CD4-positive, alpha-beta T cell treated with Interleukin-15 for 4 hours (primary cell): Measurements from ENCODE around the gene POLD4.

Source experiments
- DNase-seq: peaks from one replicate; pipeline ENCODE4 v3.0.0-alpha.2; 2020; ENCODE audit warnings: low spot score

POLD4 gene

GRCh38 chr11:67314218-67314617 is 39.1 kb downstream of the POLD4 start:
- DNase-seq, result no peak

GRCh38 chr11:67313125-67313890 is 40.0 kb downstream of the POLD4 start:
- no peak for DNase-seq

- peak; percentile 53 for DNase-seq
These were observed 40.9 kb downstream of the POLD4 start for GRCh38 chr11:67312187-67313021.

- no peak for DNase-seq
These were observed 41.7 kb downstream of the POLD4 start for GRCh38 chr11:67311556-67312082.

GRCh38 chr11:67311051-67311555 is 42.2 kb downstream of the POLD4 start:
- no peak for DNase-seq

- DNase-seq, result no peak
These were observed 42.9 kb downstream of the POLD4 start for GRCh38 chr11:67310246-67311050.

GRCh38 chr11:67309661-67310061 is 43.7 kb downstream of the POLD4 start:
- no peak for DNase-seq

- DNase-seq, result no peak
These were observed 44.2 kb downstream of the POLD4 start for GRCh38 chr11:67309166-67309565.

GRCh38 chr11:67308031-67308866 is 45.1 kb downstream of the POLD4 start:
- no peak for DNase-seq

GRCh38 chr11:67307545-67308001 is 45.8 kb downstream of the POLD4 start:
- no peak for DNase-seq

GRCh38 chr11:67306769-67307544 is 46.4 kb downstream of the POLD4 start:
- DNase-seq, result no peak

GRCh38 chr11:67304511-67305113 is 48.7 kb downstream of the POLD4 start:
- no peak for DNase-seq

GRCh38 chr11:67303835-67304411 is 49.4 kb downstream of the POLD4 start:
- DNase-seq, result no peak

- peak; percentile 35 for DNase-seq
These were observed 50.1 kb downstream of the POLD4 start, which contains the start of gene SSH3 for GRCh38 chr11:67303132-67303834. Gene SSH3, plus strand, starts transcription at chr11:67303530. Its CDS starts 96 bp downstream, at chr11:67303626.

- no peak for DNase-seq
These were observed 50.7 kb downstream of the POLD4 start for GRCh38 chr11:67302571-67303131.

GRCh38 chr11:67301951-67302516 is 51.3 kb downstream of the POLD4 start:
- no peak for DNase-seq

GRCh38 chr11:67301313-67301921 is 51.9 kb downstream of the POLD4 start:
- DNase-seq, result no peak
